ENCODE measurements around the gene ELOVL5. TPM values are rescaled to one million over a fixed set of nuclear protein-coding genes. Genes with fewer than 3 reads are reported as not detected.

Gene ELOVL5
- total RNA-seq, 1 experiment from 2014 or later, result 121 TPM

DNA sequence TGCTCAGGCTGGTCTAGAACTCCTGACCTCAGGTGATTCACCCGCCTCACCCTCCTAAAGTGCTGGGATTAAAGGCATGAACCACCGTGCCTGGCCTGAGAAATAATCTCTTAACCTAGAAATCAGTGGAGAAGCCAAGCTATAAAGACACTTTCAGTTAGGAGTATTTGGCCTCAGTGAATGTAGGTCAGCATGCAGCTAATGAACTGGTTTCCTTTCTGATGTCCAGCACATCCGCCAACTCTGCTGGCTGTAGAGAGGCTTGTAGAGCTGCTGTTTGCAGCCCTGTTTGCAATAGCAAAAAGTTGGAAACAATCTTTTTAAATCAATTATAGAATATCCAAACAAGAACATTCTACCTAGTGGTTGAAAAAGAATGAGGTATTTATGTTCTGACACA lies 42.4 kb upstream of the ELOVL5 start:
- H4K91ac ChIP-seq (ENCODE audit: insufficient read length, low read depth, low read length), result no peak overlapping the region
- WGBS (ENCODE audit: extremely low coverage, insufficient read length, low lambda C conversion rate), result no CpG with 5 or more reads among the region's 3 CpGs
- no peaks in the 10 kb centered on the region for H3K79me1 ChIP-seq (ENCODE audit: insufficient read depth, low read depth, low read length, poor library complexity, severe bottlenecking)
- no peaks in the 10 kb centered on the region for H3K23me2 ChIP-seq (ENCODE audit: insufficient read length, low read depth, low read length, poor library complexity, severe bottlenecking)
- no peak overlapping the region for H2BK12ac ChIP-seq (ENCODE audit: insufficient read length, low read depth, low read length)
- Mint-ChIP-seq H3K4me1 (peaks cover 15 to 16% of the 10 kb centered on the region in 2 experiments), H3K27ac (no peak overlapping the region), H3K4me3 (no peak overlapping the region), H3K36me3 (ENCODE audit: insufficient read depth in 1 of 3, low read depth in 3 of 3) (no peaks in the 10 kb centered on the region), H3K27me3 (ENCODE audit: low read depth) (peaks cover 4% of the 10 kb centered on the region; the same call in 1 of the 2 replicates), H3K9me3 (peaks cover 4 to 8% of the 10 kb centered on the region in 2 experiments)
- H3K56ac ChIP-seq (ENCODE audit: insufficient read length, low read depth, low read length), result no peak overlapping the region
- no peak overlapping the region for H2BK5ac ChIP-seq (ENCODE audit: insufficient read length, low read length)
- H3K18ac ChIP-seq (ENCODE audit: insufficient read length, low read depth, low read length), result no peak overlapping the region
- H3K27me3 ChIP-seq (ENCODE audit: insufficient read depth, low read length), result no peaks in the 10 kb centered on the region
- TF ChIP-seq, protein P1, sequence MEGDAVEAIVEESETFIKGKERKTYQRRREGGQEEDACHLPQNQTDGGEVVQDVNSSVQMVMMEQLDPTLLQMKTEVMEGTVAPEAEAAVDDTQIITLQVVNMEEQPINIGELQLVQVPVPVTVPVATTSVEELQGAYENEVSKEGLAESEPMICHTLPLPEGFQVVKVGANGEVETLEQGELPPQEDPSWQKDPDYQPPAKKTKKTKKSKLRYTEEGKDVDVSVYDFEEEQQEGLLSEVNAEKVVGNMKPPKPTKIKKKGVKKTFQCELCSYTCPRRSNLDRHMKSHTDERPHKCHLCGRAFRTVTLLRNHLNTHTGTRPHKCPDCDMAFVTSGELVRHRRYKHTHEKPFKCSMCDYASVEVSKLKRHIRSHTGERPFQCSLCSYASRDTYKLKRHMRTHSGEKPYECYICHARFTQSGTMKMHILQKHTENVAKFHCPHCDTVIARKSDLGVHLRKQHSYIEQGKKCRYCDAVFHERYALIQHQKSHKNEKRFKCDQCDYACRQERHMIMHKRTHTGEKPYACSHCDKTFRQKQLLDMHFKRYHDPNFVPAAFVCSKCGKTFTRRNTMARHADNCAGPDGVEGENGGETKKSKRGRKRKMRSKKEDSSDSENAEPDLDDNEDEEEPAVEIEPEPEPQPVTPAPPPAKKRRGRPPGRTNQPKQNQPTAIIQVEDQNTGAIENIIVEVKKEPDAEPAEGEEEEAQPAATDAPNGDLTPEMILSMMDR (conservative IDR thresholded peaks at IDR 0.05), result no peak
- H2AFZ ChIP-seq (ENCODE audit: low read length), result no peak overlapping the region
- H4K5ac ChIP-seq (ENCODE audit: insufficient read length, low read depth, low read length), result no peak overlapping the region
- no peak overlapping the region for H3K23ac ChIP-seq (ENCODE audit: insufficient read length, low read depth, low read length)
- no peak overlapping the region for H2BK15ac ChIP-seq (ENCODE audit: low read depth, low read length)
- no peak overlapping the region for H3K9ac ChIP-seq (ENCODE audit: extremely low read depth, insufficient read length, low read length)
- no peak overlapping the region for H2BK20ac ChIP-seq (ENCODE audit: low read depth, low read length, poor library complexity, severe bottlenecking)
- no peak overlapping the region for H3K27ac ChIP-seq (ENCODE audit: insufficient read length, low read depth, low read length)
- no peaks in the 10 kb centered on the region for H4K20me1 ChIP-seq (ENCODE audit: control insufficient read depth, insufficient read depth, insufficient read length)
- no peak overlapping the region for H3K4ac ChIP-seq (ENCODE audit: low read depth, low read length)
- no peak overlapping the region for H2AK5ac ChIP-seq (ENCODE audit: insufficient read length, low read length)
- H3K9me3 ChIP-seq (ENCODE audit: control insufficient read depth, low read depth, low read length), result no peaks in the 10 kb centered on the region
- no peak overlapping the region for H3K14ac ChIP-seq (ENCODE audit: insufficient read depth, low read length)
- no peak overlapping the region for H4K8ac ChIP-seq (replicated peaks; ENCODE audit: insufficient read length, low read depth, low read length)
- no peak overlapping the region for H2BK120ac ChIP-seq (ENCODE audit: low read depth, low read length, poor library complexity, severe bottlenecking)
- no peak overlapping the region for H3K4me2 ChIP-seq (ENCODE audit: insufficient read depth, insufficient read length, low read length)
- no peak overlapping the region for H3T11ph ChIP-seq (ENCODE audit: low read length)
- H3K4me1 ChIP-seq (ENCODE audit: insufficient read depth, low read length), result no peaks in the 10 kb centered on the region
- H3K79me2 ChIP-seq (ENCODE audit: insufficient read depth, low read length), result no peaks in the 10 kb centered on the region
- no peak for DNase-seq

Data from H9 (cell line).